GM12801 (cell line): ENCODE measurements around the gene RBM48.

Experiments
- TF ChIP-seq, protein P1 (sequence below): IDR thresholded peaks from one replicate; pipeline ENCODE4 v1.5.1; 2011; ENCODE audit warnings: control low read depth; ENCODE audit not compliant: insufficient read length; ENCODE audit errors: extremely low read depth

The RBM48 gene

DNA sequence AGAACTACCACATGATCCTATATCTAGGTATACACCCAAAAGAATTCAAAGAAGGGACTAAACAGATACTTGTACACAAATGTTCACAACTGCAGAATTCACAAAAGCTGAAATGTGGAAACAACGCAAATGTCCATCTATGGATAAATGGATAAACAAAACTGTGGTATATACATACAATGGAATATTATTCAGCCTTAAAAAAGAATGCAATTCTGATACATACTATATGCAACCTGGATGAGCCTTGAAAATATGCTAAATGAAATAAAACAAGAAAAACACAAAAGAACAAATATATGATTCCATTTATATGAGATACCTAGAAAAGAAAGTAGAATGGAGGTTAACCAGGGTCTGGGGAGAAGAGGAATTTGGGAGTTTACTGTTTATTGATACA, 54.4 kb downstream of the RBM48 start:
- TF ChIP-seq, protein P1, sequence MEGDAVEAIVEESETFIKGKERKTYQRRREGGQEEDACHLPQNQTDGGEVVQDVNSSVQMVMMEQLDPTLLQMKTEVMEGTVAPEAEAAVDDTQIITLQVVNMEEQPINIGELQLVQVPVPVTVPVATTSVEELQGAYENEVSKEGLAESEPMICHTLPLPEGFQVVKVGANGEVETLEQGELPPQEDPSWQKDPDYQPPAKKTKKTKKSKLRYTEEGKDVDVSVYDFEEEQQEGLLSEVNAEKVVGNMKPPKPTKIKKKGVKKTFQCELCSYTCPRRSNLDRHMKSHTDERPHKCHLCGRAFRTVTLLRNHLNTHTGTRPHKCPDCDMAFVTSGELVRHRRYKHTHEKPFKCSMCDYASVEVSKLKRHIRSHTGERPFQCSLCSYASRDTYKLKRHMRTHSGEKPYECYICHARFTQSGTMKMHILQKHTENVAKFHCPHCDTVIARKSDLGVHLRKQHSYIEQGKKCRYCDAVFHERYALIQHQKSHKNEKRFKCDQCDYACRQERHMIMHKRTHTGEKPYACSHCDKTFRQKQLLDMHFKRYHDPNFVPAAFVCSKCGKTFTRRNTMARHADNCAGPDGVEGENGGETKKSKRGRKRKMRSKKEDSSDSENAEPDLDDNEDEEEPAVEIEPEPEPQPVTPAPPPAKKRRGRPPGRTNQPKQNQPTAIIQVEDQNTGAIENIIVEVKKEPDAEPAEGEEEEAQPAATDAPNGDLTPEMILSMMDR = no peak

DNA sequence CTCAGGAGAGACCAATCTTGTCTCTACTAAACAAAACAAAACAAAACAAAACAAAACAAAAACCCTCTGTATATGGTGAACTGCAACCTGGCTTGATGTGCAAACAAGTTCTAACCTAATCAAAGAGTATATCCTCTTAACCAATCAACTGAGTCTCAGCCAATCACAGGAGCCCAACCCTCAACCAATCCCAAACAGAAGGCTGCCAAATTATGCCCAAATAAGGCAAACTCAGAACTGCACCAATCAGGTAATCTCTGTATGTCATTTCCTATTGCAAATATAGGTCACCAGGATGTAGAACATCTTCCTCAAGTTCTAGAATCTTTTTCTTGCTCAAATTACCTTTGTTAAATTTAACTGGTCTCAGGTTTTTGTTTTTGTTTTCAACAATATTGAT, 56.4 kb downstream of the RBM48 start:
- TF ChIP-seq, protein P1 = no peak

DNA sequence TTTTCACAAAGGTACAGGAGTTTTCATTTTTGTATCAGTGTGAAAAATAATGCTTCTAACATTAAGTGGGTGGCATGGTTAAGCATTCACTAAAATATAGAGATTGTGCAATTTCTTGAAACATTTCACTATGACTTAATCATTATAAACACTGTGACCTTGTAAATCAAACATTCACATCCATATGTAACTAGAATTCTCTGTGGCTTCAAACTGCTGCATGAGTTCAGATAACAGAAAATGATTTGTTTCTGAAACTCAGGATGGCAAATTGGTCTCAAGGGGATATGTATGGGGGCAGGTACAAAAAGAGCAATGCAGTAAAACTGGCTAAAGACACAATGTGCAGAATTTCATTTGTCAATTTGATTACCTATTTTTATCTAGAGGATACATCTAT, 57.8 kb downstream of the RBM48 start:
- TF ChIP-seq, protein P1 = no peak

DNA sequence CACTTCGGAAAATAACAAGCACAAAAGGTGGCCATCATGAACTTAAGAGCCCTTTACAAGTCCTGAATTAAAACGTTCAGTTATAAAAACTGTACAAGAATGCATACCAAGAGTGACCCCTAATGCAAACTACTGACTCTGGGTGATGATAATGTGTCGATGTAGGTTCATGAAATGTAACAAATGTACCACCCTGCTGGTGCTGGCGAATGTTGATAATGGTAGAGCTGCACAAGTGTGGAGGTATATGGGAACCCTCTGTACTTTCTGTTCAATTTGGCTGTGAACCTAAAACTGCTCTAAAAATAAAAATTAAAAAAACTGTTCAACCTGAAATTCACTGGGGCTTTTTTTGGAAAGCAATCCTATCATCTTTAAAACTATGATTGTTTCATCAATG, 58.2 kb downstream of the RBM48 start:
- TF ChIP-seq, protein P1 = no peak
